ENCODE measurements around the gene TMEM72.

Gene TMEM72

DNA sequence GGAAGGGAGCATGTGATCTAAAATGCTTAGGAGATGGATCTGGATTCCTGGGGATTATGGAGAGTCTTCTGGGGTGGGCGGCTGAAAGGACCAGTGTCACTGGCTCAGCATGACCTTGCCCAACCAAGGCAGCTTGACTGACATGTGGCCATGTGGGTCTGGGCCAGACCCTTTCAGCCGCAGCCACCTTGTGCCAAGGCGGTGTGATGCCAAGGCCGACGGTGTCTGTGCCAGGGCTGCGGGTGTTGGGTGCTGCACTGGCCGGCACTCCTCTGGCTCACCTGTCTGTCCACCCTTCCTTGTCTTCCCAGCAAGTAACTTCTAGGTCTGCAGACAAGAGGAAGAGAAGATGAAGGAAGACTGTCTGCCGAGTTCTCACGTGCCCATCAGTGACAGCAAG is 58.7 kb downstream of the TMEM72 start:
- DNase-seq = no peak

DNA sequence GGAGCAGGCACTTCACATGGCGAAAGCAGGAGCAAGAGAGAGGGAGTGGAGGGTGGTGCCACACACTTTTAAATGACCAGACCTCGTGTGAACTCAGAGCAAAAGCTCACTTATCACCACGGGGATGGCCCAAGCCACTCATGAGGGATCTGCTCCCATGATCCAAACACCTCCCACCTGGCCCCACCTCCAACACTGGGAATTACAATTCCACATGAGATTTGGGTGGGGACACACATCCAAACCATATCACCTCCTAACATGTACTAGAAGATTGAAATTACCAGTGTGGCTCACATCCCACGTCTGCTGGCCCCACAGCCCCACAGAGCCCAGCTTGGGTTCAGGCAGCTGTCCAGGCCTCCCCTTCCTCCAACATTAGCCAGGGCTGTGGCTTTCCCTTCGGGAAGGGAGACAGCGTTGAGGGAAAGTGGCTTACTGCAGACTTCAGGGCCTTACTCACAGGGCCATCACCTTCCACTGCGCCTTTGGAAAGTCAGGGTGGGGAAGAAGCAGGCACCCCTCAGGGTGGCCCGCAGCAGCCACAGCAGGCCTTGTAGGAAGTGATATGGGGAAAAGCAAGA is 59.8 kb downstream of the TMEM72 start:
- no peak for DNase-seq

DNA sequence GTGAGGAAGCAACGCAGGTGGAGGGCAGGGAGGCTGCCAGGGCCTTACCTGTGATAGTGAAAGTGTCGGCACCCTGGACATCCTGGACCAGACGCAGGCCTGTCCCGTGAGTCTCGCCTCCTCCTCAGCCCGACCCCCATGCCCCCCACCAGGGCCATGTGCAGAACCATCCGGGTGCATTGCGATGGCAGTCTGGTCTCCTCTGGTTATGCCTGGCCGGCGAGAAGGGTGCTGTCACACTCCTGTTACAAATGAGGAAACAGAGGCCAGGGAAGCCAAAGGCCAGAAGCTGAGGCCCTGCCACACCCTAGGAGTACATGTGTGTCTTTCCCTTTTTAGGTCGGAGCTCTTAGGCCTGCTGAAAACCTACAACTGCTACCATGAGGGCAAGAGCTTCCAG is 60.3 kb downstream of the TMEM72 start:
- no peak for DNase-seq

DNA sequence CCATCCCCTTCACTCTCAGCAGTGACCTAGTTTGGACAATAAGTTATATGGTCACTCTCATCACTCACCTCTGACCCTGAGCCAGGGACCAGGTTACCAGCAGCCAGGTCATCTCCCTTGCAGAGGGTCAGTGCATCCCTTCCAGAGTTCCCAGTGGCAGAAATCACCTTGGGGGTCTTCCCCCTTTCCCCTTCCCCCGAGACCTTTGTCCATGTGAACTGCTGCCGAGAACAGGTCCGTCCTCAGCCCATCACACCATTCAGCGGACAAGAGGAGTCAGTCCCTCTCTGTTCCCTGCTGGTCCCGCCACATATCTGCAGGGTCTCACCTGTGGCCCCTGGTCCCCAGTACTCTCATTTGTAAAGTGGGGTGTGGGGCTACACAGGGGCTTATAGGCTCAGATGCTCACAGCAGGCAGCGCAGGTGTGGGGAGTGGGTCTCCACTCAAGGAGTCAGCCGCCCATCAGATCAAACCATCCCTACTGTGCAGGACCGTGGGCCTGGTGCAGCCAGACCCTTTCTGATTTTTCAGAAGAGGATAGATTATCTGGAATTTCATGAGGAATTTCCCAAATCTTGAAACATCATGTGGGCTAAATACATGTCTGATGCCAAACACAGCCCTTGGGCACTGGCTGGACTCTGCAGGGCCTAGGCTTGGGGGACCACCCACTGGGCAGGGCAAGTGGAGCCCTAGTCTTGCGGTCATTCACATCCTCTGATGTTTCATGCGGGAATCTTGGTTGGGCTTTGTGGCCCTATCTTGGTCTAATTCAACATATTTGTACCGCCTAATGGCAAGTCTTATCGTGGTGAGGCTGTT is 61.0 kb downstream of the TMEM72 start:
- no peak for DNase-seq

DNA sequence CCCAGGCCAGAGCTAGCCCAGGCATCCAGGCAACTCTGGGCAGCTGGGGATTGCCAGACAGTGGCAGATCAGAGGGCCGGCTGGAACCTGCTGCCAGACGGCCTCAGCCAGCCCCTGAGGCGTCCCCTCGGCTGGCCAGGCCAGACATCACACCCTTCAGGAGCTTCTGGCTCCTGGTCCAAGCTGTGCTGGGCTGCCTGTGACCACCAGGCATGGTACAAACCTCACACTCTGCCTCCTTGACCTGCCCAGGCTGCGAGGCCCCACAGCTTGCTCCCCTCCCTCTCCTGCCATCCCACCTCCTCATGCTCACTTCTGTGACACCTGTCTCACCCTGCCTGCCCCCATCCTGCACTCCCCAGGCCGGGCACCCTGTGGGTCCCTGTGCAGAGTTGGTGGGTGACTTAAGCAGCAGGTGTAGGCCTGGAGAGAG is 61.8 kb downstream of the TMEM72 start:
- no peak for DNase-seq

DNA sequence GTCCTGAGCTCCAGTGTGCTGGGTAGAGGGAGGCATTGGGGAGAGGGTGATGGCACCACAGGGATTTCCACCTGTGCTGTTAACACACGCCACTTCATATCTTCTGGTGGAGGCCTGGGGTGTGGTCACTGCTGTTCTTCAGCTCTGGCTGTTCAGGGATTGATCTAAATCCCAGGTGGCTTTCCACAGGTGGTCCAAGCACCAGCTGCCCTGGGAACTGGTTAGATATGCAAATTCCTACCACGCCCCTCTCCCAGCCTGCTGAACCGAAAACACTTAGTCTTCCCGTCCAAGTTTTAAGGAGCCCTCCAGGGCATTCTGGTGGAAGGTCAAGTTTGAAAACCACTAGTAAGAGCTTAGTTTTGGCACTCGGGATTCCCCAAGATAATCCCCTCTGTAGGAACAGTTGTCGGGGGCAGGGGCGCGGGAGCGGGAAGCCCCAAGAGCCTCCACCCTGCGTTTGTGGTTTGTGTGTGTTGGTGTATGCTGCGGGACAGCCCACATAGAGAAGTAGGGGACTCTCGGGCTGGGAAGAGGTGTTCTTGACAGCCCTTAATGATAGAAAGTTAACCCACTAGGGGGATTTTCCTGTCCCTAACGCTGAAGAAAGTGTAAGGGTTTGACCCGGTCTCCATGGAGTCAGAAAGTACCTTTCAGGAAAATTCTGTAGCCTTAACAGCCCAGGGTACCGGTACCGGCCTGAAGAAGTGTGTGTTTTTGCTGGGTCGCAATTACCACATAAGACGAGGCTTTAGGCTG is 62.4 kb downstream of the TMEM72 start:
- DNase-seq = no peak

DNA sequence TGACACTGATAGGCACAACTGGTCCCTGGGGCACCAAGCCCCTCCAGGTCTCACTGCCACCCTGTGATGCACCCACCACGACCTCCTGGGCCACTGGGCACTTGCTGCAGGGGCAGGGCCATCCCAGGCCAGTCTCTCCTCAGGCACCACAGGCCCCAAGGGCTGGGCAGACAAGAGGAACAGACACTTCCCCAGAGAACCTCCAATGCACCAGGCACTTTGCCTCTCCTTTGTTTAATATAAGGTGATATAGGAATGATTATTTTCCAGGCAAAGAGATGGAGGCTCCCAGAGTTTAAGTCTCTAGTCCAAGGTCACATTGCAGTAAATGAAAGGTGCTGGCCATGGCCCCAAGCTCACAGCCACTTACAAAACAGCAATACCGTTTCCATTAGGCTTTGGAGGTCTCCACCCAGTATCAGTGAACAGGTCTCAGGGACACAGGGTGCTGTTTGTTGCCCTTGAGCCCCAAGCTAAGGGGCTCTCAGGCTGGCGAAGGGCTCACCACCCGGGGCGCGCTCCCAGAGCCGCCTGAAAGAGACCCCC is 63.0 kb downstream of the TMEM72 start:
- no peak for DNase-seq

DNA sequence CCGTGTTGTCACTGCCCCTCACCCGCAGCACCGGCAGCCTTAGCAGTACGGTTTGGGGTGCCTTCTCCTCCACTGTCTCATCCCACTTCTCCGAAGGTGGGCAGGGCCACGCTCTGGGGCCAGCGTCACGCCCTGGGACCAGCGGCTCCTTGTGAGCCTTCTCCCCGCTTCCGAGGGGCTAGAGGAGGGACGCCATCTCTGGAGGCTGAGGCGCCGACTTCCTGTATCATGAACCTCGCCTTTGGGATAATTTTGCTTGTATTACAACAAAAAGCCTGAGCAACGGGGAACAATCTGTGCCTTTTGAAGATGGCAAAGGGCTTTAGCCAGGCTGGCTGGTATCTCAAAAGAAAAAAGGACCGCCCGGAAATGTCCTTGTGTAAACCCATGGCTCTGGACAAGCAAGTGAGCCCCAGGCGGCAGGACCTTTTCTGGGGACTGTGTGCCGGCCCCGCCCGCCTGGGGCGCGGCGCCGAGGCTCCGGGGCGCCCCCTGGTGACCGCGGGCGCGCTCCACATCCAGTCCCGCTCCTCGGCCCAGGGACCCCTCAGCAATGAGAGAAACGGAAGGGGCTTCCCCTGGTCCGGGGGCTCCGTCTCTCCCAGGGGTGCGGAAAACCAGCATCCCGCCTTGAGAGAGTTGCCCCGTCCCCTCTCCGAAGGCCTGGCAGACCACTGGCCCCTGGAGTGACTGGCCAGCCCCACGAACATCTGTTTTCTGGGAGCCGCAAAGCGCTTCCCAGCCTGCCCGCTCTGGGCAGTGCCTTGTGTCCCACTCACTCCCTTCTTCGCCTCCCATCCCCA is 63.7 kb downstream of the TMEM72 start:
- DNase-seq = peak; percentile 19

DNA sequence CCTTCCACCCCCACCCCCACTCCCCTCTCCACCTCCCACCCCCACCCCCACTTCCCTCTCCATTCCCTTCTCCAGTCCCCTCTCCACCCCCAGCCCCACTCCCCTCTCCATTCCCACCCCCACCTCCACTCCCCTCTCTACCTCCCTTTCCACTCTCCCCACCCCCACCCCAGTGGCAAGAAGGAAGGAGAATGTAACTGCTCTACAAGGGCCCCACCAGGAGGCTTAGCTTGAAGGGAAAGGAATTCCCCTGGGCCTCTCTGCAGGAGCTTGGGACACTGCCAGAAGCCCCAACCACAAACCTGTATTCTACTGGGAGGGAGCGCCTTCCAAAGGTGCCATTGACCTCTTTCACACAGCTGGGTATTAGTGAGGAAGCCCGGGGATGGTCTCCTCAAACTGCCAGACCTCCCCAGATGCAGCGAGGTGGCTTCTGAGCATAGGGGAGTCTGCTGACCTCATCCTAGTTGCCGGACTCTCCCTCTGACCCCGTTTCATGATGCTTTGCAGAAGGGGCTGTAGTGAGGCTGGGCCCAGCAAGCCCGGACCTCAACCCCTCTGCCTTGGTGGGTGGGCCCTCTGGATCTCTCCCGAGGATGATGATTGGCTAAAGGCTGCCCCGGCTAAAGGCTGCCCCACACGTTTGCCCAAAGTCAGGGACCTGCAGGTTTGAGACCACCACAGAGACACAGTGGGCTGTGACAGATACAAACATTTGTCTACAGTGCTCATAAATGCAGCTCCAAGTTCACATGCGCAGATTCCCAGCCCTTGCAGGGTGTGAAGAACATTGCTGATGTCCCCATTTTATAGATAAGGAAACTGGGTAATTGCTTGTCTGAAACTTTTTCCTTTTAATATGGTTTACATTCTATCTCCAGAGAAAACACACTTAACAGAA is 64.5 kb downstream of the TMEM72 start:
- DNase-seq = peak; percentile 23

DNA sequence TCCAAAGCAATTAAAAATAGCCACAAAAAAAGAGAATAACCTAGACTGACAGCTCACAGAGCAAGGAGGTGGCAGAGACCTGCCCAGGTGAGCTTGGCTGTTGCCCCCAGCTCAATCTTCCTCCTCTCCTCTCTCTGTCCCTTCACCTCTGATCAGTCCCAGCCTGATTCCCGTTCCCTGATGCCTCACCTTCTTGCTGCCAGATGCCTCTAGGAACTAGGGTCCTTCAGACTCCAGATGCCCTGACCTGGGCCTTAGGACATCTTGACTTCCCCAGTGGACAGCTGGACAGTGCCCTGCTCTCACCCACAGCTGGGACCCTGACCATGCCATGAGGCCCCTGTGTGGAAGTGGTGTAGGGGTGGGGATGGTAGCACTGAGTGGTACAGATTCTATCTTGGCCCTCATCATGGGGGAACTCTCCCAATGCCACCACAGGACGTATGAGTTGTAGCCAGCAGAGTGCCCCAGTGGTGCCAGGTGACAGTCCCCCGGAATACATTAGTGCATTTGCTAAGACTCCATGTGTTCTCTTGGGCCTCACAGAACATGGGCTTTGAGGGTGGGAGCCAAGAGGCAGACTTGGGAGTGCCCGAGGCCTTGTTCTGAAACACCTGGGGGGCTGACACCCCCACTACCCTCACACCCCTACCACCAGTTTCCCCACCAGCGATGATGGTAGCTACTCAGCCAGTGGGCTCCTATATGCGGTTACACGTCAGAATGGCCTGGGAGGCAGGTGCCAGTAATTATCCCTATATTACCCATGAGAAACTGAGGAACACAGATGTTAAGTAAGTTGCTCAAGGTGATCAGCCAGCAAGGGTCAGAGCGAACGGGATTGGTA is 65.4 kb downstream of the TMEM72 start:
- no peak for DNase-seq

DNA sequence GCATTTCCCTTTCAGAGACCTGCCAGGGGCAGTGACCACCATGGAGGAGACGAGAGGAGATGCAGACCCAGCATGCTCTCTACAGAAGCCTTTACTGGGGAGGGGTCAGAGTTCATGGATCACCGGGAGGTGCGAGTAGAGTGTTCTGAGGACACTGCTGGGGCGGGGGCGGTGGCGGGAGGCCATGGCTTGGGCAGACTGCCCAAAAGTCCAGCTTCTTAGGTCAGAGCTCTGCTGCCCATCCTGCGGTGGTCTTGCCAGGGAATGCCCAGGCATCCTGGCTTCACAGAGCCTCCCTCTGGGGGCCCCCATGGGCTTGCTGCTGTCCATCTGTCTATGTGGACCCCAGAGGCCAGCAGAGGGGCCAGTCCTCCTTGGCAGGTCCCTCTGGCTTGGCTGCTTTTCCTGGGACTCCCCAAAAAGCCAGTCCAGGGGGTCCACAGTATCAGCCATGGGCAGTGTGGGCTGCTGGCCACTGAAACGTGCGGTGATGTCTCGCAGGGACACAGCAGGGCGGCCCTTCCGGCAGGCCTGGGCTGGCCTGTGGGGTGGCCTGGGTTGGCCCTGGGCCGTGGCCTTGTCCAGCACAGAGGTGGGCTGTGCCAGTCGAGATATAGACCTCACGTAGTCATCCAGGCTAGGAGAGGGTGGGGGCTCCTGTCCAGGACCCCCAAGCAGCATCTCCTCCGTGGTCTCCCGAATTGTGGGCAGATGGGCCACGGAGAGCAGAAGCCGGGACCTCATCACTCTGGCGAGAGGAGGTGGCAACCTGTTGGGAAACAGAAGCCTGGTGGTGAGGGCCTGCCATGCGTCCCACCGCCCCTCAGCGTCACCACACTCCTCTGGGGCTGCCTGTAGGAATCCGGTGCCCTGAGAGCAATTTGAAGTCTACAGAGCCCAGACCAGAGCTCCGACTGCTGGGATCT is 66.4 kb downstream of the TMEM72 start:
- DNase-seq = no peak

DNA sequence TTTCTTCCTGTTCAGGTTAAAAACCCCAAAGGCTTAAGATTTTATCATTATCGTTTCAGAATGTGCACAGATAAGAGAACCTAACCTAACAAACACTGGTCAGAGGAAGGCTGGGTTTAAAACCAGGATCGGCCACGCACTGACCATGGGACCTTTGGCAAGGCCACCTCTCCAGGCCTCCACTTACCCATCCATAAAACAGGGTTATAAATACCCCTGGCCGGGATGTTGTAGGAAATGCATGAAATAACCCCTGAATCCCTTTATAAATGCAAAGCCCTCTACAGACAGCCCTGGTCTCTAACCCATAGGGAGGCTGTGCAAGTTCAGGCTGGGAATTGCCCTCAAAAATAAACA is 67.1 kb downstream of the TMEM72 start:
- no peak for DNase-seq

DNA sequence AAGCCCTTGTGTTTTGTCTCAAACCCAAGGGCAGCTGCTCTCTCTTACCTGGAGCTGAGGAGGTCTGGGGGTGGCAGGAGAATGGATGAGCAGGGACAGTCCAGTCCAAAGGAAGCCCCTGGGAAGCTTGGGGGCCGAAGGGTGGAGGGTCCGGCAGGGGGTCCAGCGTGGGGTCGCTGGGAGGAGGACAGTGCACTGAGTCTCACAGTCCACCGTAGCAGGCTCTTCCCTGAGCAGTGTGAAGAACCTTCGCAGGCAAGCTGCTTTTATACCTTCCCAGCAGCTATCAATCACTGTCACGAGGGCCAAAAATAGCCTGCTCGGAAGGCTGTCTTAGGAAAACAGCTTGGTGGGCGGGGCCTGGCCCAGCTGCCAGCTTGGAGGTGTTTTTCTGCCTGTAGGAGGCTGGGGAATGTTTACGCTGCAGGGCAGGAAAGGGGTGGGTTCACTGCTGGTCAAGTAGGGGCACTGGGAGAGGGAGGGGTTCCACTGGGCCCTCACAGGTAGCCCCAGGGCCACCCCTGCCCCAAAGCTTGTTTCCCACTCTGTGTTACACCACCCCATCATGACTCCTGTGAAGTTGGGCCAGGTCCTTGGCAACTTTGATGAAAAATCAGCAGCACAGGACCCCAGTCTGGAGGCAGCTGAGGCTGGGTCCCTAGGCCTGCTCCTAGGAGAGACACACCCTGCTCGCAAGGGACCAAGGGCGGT is 67.6 kb downstream of the TMEM72 start, which contains the start of gene DEPP1:
Gene DEPP1 (minus strand): TSS at position 240 of the 711 bp plus-strand sequence. CDS start 779 bp downstream, outside the sequence.
- DNase-seq = peak; percentile 76

DNA sequence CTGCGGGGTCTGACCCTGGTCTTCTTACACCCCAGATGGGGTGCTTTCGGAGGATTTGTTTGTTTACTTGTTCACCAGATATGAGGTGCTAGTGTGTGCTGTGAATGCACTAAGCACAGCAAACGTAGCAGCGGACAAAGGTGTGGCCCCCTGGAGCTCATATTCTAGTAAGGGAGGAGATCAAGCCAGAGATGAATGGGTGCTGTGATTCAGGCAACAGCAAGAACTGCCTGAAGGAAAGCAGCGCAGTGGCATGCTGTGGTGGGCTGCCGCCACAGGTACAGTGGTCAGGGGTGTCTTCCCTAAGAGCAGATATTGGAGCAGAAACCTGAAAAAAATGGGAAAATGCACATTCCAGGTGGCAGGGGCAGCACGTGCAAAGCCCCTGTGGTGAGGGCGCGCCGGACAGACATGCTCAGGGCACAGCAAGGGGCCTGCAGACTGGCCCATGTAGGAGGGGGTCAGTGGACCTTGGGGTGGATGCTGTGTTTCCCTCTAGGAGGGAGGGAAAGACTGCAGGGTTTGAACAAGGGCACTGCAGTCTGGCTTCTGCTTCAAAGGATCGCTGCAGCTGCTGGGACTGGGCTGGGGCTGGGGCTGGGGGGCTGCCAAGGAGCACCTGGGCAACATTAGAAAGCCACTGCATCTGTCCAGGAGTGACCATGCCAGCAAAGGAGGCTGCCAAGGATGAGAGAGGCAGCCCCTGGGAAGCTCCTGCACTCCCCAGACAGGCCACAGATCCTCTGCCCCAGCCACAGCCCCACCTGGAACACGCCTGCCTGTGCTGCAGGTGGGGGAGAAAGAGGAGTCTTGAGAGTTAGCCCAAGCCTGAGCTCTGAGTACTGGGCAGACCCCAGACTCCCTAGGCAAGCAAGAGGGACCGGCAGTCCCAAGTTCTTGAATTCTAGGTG is 68.4 kb downstream of the TMEM72 start:
- no peak for DNase-seq

DNA sequence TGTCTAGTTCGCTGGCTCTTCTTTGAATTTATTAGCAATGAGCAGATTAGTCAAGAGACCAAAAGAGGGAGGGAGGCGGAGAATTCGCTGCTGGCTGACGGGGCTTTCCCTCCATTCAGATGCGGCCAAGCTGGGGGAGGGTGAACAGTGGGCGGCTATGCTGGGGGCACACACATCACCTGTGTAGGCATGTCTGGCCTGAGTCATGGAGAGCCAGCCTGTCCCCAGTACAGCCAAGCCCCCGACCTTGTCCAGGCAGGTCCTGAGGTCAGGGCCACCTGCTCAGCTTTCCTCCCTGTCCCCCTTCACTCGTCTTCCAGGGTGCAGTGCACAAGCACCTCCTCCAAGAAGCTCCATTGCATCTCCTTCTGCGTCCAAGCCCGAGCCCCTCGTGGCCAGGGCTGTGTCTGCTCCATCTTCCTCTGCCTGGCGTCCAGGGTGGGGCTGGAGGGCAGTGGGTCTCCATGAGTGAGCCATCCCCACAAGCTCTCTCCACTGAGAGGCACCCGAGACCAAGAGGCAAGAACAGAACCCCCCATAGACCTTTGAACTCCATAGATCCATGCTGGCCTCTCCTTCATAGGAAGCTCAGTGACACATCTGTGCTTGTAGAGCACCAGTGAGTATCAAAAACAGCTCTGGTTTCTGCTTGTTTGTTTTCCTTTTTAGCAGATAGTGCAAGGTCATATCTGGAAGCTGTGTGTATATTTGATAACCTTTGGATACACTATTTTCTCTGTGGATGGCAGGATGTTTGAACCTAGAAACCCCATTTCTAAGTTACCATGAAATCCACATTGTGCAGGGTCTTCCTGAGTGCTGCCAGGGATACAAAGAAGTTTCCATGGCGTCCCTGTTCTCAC is 69.4 kb downstream of the TMEM72 start:
- no peak for DNase-seq

All from NCI-H2171 (cell line).